Neural progenitor cell (in vitro differentiated cells): ENCODE measurements around the gene SNX9.

Source experiments
- EZH2 ChIP-seq: fragments of 200-600 bp; sonication (generic); IDR thresholded peaks from 2 replicates; pipeline ENCODE4 v1.6.1; 2017; ENCODE audit warnings: antibody characterized with exemption, mild to moderate bottlenecking, moderate library complexity
- EZH2phosphoT487 ChIP-seq: fragments of 200-600 bp; sonication (generic); IDR thresholded peaks from 2 replicates; pipeline ENCODE4 v1.6.1; 2017; ENCODE audit warnings: antibody characterized with exemption
- TF ChIP-seq, protein P1 (sequence below): fragments of 200-600 bp; sonication (generic); IDR thresholded peaks from 2 replicates; pipeline ENCODE4 v1.5.1; 2017; ENCODE audit warnings: antibody characterized with exemption, mild to moderate bottlenecking

DNA sequence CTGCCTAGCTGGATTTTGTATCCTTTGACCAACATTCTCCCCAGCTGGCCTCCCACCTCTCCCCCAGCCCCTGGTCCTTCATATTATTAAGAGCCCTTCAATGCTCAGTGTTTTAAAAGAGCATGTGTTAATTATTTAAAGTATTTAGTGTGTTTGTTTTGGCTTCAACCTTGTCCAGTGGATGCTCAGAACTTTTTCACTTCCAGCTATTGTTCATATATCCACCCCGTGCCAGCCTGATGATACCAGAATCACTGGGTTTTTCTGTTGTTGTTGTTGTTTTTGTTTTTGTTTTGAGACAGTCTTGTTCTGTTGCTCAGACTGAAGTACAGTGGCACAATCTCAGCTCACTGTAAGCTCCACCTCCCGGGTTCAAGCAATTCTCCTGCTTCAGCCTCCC is 30.4 kb upstream of the SNX9 start:
- TF ChIP-seq, protein P1, sequence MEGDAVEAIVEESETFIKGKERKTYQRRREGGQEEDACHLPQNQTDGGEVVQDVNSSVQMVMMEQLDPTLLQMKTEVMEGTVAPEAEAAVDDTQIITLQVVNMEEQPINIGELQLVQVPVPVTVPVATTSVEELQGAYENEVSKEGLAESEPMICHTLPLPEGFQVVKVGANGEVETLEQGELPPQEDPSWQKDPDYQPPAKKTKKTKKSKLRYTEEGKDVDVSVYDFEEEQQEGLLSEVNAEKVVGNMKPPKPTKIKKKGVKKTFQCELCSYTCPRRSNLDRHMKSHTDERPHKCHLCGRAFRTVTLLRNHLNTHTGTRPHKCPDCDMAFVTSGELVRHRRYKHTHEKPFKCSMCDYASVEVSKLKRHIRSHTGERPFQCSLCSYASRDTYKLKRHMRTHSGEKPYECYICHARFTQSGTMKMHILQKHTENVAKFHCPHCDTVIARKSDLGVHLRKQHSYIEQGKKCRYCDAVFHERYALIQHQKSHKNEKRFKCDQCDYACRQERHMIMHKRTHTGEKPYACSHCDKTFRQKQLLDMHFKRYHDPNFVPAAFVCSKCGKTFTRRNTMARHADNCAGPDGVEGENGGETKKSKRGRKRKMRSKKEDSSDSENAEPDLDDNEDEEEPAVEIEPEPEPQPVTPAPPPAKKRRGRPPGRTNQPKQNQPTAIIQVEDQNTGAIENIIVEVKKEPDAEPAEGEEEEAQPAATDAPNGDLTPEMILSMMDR, result no peak
- TF ChIP-seq EZH2 (no peak), EZH2phosphoT487 (no peak)
